NCI-H1436 (cell line): ENCODE data around the gene NRGN.
"Not testable (repeated sequence)": the region's sequence is repeated elsewhere in the genome, so short reads cannot be mapped to it uniquely, and the experiment has no call there.

Experiments
- DNase-seq: peaks from one replicate; lab custom pipeline; 2025; lab: John Stamatoyannopoulos, UW

NRGN gene

DNA sequence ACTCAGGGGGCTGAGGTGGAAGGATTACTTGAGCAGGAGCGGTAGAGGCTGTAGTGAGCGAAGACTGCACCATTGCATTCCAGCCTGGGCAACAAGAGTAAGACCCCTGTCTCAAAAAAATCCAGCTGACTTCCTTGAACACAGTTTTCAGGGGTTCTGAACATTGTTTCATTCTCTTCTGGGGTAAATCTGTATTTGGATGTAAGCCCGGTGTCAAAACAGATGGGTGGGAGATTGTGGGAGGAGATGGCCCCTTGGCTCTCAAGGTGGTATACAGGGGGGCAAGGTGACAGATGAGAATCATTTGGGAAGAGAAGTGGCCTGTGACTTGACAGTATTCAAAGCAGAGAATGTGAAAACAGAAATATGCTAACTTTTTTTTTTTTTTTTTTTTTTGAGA is 17.6 kb downstream of the NRGN start:
- DNase-seq = no peak

DNA sequence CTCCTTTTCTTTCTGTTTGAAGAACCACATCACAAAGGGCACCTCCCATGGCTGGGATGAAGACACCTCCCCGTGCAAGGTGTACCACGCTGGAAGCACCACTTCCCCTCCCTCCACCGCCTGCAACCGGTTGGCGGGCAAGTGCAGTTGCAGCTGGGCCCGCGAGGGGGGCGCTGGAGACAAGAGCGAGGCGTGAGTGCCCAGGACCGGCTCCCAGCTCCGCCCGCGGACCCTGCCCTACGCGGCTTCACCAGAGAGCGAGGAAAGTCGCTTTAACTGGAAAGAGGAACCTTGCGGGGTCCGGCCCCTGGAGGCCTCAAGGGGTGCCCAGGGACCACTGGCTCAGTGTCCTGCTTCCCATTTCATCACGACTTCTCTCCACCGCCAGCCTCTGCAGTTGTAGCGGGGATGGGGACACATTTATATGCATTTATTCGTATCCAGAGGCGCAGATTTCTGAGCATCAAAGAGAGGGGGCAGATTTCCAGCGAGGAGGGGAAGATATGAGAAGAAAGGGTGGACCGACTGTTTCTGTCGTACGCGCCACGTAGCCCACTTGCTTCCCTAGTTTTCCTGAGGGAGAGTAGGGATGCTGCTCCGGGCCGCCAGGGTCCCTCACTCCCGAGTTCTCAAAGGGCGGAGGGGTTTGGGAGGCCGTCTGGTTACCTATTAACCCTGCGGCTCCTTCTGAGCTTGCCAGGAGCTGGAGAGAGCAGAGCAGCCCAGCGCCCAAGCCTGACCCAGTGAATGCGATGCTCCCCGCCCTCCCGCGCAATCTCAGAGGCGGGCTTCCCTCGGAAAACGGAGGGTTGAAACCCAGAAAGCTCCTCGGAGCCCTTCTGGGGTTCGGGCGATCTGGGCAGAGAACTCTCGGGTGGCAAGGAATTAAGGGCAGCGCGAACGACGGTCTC is 18.9 kb downstream of the NRGN start:
- DNase-seq = peak; percentile 59

DNA sequence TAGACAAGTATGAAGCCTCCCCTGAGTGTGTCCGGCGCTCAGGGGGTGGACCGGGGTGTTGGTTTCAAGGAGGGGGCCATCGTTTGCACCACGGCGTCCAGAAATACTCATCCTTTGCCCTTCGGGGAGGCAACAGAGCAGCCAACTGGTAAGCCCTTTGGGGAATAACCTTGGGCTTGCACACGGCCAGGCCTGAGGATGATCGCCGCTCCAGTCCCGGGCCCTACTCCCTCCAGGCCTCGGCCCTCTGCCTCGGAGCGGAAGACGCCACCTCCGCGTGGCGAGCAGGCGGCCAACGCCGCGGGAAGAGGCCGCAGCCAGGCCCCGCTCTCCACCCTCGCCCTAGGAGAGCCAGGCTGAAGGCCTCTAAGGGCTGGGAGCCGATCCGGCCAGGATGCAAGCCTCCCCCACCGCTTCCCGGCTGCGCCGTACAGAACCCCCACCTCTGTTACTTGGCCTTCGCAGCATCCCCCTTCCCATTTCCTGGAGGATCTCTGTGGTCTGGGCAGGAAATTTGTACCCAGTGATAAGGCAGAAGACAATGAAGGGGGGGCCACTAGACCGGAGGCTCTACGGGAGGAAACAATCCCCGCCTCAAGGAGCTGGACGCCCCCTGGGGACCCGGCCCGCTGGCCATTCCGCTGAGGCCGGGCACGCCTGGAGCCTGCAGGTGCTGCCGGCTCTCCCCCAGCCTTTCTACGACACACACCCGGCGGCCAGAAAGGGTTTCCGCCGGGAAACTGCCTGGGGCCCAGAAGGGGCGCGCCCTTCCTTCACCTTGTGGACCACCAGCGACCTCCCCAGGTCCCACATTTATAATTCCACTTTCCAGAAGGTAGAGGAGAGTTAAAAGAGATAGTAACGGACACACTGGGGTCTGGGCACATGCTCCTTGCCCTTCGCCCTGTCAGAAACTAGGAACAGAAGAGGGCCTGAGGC is 19.8 kb downstream of the NRGN start:
- DNase-seq = no peak

DNA sequence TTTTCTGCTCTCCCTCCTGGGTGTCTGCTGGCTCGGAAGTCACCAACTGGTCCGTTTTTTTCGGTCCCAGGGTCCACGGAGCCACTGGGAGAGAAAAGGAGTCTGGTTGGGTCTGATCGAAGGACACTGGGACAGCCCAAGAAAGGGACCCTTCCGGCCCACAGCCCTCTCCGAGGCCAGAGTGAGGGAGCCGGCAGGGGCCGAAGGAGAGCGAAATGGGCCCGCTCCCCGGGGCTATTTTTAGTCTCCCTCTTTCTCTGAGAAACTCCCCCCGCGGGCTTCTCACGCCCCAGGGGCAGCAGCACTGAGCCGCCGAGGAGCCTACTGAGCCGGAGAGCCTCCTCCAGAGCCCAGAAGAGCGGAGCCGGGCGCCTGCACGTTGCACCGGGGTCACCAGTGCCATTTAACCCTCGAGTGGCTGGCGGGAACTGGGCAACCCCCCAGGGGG is 20.5 kb downstream of the NRGN start:
- no peak for DNase-seq

DNA sequence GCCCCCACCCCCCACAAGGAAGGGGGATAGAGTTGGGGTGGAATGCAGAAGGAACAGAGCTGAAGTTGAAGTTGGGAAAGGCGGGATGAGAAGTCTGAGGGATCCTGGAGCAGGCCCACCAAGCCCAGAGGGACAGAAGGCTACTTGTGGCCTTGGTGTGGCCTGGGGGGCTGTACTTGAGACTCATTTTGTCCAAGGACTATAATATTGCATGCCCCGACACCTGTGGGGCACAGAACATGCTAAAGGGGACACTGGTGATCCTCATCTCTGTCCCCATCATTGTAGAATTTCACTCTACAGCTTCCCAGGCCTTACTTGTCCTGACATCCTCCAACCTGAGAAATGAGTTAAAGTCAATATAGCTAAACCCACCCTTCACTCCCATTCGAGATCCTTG is 21.1 kb downstream of the NRGN start:
- DNase-seq = no peak

DNA sequence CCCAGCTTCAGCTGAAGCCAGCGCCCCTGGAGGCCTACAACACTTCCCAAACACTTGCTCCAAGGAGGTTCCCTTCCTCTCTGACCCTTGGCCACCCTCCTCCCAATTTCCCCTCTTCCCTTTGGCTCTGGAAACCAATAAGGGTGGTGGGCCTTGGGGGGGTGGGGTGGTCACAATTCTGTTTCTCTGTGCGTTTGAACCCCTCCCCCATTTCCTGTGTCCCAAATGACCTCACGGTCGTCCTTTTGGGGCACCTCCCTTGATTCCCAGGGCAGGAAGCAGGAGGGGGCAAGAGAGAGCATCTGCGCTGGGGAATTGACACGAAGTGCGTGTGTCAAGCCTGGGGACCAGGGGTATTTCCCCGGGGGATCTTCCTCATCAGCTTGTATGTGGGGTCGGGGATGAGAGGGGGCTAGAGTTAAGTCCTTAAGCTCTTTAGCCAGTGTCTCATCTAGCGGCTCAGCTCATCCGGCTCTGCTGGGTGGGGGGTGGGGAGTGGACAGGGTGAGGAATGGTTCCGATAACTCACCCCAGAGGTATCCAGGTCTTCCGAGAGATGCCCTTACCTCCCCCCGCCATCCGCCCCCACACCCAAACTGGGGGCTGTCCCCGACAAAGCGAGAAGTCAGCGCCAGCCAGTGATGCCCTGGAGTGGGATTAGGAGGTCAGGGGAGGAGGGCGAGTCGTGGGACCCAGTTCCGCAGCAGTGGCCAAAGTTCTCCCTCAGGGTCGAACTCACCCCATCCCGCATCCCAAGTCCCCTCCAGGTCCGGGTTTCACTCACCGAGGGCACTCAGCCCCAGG is 21.8 kb downstream of the NRGN start:
- no peak for DNase-seq

DNA sequence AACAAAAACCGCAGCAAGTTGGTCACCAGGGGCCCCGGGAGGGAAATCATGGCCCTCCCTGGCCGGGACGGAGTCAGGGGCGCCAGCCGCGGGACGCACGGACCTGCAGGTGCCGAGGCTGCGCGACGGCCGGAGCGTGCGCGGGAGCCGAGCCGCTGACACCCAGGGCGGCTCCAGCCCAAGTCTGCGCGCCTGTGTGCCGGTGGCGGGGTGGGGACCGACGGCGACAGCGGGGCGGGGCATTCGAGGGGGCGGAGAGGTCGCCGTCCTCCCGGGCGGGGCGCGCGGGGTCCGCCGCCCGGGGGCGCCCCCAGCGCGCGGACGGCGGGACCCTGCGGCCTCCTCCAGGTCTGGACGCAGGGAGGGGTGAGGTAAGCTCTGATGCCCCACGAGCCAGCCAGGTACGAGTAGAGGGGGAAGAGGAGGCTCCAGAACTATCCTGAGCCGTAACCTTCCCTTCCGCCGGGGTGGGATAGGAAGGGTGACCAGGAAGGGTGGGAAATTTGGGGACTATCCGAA is 22.4 kb downstream of the NRGN start, which contains the start of gene ESAM:
Gene ESAM, minus strand, starts transcription at position 186 of the 519 bp plus-strand sequence. Its CDS starts 136 bp downstream, at position 50.
- peak; percentile 8 for DNase-seq

DNA sequence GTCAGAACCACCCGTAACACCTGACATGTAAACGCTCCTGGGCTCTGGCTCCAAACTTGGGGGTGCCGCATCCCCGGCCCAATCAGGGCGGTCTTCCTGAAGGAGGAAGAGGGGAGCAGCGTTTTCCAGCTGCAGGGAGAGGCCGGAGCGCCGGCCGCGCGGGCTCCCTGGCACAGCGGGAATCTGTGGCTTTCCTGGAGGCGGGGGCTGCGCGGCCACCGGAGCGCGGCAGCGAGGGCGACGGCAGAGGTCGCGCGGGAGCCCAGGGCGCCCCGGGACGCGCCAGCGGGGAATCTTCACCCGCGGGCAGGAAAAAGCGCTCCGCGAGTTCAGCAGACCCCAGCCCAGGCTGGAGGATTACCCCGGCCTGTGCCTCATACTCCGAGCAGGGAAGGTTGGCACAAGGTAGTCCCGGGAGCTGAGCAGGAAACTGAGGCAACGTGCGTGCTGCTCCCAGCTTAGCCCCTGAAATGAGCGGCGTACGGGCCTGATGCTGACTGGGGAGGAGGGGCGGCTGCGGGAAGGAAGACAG is 22.9 kb downstream of the NRGN start:
- DNase-seq = no peak

DNA sequence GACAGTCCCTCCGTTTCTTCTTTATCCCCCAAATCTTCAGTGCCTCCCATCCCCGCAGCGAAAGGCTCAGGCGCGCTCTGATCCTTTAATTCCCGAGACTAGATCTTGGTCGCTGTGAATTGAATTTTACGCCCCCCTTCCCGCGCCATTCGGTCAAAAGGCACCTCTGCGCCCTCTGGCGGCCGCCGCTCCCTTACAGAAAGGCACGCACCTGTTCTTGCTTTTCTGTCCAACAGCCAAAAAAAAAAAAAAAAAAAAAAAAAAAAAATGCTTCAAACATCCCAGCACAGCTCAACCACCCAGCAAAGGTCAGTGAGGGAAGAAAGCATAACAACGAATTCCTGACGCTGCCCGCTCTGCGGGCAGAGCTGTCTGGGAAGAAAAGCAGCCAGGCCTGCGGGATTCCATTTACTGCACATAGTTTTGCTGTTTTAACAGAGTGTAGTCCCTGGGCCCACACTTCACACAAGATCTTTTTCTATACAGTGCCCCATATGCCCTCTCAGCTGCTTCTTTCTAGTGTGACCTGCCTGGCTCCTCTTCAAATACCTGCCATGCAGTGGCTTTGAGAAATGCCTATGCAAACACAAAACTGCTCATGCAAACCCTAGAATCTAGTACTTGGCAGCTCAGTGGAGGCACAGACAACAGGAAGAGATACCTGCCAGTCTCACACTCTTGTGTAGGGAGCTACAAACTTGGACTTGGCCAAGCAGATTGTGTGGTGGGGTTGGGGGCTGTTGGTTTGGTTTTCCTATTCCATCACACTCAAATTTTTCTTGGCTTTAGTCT is 23.6 kb downstream of the NRGN start:
- peak; percentile 71 for DNase-seq

DNA sequence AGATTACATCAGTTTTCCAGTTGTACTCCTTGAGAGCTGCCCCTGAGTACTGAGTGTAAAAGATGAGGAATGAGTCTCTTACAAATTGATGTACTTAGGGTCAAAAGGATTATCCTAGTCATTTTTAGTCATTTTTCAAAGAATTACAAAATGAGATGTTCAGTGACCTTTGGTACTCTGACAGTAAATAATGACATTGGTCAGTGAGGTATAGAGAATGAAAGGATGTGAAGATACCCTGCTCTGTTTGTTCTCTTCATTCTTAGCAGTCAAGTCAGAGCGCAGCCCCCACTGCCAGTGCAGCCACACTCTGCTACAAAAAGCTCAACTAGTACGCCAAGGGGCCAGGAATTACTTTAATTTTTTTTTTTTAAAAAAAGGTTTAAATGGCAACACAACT is 26.4 kb downstream of the NRGN start:
- no peak for DNase-seq

DNA sequence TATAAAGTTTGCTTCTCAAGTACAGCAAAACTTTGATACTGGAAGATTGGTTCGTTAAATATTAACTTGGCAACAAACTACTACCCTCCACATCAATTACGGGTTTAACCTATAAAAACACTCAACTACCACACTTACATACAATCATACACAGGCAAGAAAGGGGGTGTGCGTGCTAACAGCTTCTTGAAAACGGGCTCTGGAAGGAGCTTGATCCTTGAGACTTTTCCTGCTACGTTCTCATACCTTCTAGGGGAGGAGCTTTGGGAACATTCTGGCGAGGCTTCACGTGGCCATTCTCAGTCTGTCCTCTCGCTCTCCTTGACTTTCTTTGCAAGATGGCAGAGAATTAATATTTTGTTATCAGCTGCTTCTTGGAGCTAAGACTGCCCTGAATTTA is 29.2 kb downstream of the NRGN start:
- DNase-seq = no peak

DNA sequence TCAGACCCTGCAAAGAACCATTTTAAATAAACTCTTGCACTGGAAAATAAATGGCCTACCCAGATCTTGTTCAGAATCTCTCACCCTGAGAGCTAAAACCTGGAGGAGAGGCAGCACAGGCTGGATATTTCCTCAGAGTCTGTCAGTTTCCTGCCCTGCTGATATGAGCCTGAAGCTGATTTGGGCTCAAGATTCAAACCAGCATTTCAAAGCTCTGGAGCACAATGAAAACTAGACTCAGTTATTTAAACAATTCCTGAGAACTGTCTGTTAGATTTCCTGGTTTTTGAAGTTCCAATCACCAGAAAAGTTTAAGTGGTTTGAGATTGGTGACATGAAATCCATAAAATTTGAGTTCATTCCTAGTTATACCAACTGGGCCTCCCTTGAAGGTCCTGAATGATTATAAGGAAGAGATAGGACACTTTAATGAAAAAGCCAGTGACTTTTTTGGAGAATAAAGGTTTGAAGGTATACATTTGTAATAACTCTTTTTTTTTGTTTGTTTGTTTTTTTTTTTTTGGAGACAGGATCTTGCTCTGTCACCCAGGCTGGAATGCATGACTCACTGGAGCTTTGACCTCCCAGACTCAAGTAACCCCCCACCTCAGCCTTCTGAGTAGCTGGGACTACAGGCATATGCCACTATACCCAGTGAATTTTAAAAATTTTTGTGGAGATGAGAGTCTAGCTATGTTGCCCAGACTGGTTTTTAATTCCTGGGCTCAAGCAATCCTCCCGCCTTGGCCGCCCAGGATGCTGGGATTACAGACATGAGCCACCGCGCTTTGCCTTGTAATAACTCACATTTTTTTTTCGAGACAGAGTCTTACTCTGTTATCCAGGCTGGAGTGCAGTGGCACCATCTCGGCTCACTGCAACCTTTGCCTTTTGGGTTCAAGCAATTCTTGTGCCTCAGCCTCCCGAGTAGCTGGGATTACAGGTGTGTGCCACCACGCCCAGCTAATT is 30.3 kb downstream of the NRGN start:
- no peak for DNase-seq

DNA sequence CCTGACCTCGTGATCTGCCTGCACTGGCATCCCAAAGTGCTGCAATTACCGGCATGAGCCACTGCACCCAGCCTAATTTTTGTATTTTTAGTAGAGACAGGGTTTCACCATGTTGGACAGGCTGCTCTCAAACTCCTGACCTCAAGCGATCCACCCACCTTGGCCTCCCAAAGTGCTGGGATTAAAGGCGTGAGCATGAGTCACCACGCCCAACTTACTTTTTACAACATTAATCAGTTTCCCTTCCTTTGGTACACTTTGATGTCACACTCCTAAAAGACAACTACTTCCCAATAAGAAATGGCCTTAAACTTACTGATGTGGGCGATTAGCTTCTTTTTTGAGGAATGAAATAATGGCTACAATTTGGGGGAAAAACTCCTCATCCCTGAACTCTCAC is 31.2 kb downstream of the NRGN start:
- DNase-seq = not testable (repeated sequence)

DNA sequence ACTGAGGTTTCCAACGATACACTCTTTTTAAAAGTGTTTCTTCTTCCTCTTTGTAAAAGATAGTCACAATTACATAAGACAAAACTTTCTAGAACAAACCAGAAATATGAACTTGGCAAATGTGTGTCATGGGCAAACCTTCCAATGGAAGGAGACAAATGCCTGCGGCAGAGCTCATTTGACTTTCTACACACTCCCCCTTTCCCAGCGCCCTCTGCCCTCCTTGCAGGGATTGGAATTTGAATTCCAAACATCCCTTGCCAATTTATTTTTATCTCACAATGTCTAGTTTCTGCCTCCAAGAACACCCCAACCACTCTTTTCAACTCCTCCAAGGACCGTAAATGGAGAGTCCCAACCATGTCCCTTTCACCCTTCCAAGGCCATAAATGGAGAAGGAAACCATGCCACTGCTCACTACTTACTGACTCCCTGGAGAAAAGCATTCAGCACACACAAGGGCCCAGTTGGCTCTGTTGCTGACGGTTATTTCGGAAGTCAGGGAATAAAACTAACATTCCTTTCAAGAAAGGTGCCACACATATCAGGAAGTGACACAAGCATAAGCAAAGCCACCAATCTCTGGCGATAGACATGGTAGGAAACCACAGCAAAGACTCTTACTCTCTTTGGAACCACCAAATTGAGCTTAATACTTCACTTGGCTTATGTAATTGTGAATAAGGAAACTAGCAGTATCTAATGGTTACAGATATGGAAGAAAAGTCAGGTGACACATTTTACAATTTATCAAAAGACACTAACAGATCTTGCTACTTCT is 37.3 kb downstream of the NRGN start:
- no peak for DNase-seq

DNA sequence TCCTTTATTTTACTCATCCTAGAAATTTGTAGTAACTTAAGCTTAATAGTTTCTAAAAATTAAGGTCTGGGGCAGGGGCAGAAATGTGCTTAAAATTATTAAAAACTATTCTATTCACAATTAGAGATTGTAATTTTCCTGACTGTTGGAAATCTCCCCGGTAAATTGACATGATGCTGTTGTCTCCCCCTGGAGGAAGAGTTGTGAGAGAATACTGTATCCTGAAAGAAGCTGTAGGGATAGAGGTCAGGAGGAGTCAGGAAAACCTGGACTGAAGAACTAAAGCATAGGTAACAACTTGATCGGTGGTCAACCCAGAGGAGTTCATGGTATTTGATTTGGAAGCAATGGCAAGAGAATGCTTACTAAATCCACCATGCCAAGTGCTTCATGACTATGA is 38.5 kb downstream of the NRGN start:
- no peak for DNase-seq

DNA sequence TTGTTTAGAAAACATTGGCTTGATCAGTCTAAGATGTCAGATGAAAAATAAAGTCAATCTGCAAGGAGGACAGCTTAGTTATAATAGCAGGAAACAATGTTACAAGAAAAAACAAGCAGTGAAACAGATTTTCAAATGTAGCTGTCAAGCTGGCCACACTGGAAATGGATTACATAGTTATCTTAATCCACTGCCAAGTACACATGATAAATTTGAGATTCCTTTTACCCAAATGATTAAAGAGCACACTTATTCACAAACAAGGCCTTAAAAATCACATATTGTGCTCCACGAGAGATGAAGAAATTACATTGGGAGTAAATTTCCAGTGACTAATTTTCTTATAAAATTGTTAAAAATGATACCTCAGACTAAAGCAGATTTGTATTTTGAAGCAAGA is 39.8 kb downstream of the NRGN start:
- no peak for DNase-seq

DNA sequence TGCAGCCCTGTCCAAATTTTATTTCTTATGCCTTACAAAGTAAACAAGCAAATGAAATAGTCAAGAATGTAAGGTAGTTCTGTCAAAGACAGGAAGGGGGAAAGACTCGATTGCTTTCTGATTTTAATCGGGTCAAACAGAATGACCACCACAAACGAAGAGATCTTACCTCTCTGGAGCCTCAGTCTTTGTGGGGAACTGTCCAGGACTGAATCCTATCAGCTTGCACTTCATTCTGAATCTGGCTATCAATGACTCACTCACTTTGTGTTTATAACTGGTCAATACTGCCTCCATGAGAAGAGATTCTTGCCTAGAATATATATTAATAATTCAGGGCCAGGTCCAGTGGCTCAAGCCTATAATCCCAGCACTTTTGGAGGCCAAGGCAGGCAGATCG is 43.3 kb downstream of the NRGN start:
- DNase-seq = no peak

DNA sequence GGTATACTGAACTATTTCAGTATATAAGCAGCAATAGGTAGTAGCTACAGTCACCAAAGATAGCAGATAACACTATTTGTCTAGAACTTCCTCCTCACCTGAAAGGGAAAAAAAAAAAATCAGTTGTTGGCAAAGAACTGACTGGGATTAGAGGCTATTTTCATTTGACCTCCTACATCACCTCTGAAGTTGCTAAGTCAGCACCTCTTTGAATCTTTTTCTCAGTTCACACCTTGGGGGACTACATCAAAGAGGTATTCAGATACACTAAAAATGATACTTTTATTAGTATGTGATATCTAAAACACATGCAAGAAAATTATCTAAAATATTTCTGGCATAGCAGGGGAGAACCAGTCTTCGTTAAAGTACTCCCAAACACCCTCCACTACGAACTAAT is 44.3 kb downstream of the NRGN start:
- no peak for DNase-seq

DNA sequence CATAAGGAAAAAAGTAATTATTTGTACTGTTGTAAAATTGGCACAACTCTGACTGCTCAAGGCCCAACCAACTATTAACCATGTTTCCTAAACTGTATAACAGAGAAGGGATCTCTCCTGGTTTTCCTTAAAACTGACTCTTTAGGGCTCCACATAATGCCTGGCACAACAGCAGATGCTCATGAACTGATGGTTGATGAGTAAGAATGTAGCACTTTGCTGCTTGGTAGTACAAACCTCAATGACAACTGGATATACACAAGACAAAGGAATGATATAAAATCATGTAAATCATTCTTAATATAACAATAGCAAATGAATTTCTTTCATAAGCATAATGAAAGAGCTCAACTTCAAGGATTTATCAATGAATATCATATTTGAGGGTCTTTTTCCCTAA is 48.8 kb downstream of the NRGN start:
- DNase-seq = no peak
